ENCODE data around the gene MBNL1. TPM values are rescaled to one million over a fixed set of nuclear protein-coding genes. Genes with fewer than 3 reads are reported as not detected.

Gene MBNL1
- total and polyA plus RNA-seq, 7 experiments from 2014 or later, result 371 to 675 (median 497) TPM

GRCh38 chr3:152454076-152454875 lies 185.5 kb downstream of the MBNL1 start:
- peaks cover 14 to 42% (median 15%) of the 10 kb centered on the region in 3 experiments for H3K36me3 ChIP-seq (ENCODE audit: control insufficient read depth in 2 of 3, insufficient read depth in 3 of 3, low read length in 3 of 3)
- Mint-ChIP-seq H3K4me3 (peak overlapping the region in 2 of 10 donors; percentile 8 to 33), H3K27me3 (no peaks in the 10 kb centered on the region), H3K36me3 (peaks cover 5 to 53% (median 49%) of the 10 kb centered on the region in 5 donors), H3K4me1 (peaks cover 21 to 87% (median 76%) of the 10 kb centered on the region in 7 donors), H3K27ac (peak overlapping the region in 8 of 9 donors; percentile 25 to 83 (median 56)), H3K9me3 (no peaks in the 10 kb centered on the region)
- peaks cover 0 to 5% of the 10 kb centered on the region in 2 donors for H3K4me1 ChIP-seq (ENCODE audit: control insufficient read depth in 2 of 2, insufficient read depth in 2 of 2, low read length in 2 of 2)
- no peaks in the 10 kb centered on the region for H3K27me3 ChIP-seq (ENCODE audit: control insufficient read depth in 2 of 2, insufficient read depth in 2 of 2, low read length in 2 of 2)
- ChIA-PET POLR2A (no interaction called here), CTCF (no interaction called here)
- intact Hi-C loops (cut with micrococcal nuclease), result loop anchor here in 1 of 2 donors (2.0 kb wide), 1 partner anchor 13 kb away; no protein-coding TSS in a partner anchor
- H3K9me3 ChIP-seq (ENCODE audit: control insufficient read depth in 2 of 3, low read length in 3 of 3), result no peaks in the 10 kb centered on the region
- H3K27ac ChIP-seq (ENCODE audit: low read depth, low read length), result peak overlapping the region; percentile 19
- no peak for ATAC-seq
- H3K4me3 ChIP-seq (ENCODE audit: low read length), result no peak overlapping the region
- DNase-seq, result no peak

- ChIA-PET POLR2A (interaction anchor here (1.4 kb wide), 1 partner anchor 12 kb away, joined by 3 read pairs; no protein-coding TSS in a partner anchor), CTCF (interaction anchor here (1.2 kb wide), 1 partner anchor 11 kb away, joined by 3 read pairs; no protein-coding TSS in a partner anchor)
- H3K27me3 ChIP-seq (ENCODE audit: control insufficient read depth in 2 of 2, insufficient read depth in 2 of 2, low read length in 2 of 2), result no peaks in the 10 kb centered on the region
- peaks cover 0 to 5% of the 10 kb centered on the region in 2 donors for H3K4me1 ChIP-seq (ENCODE audit: control insufficient read depth in 2 of 2, insufficient read depth in 2 of 2, low read length in 2 of 2)
- no peaks in the 10 kb centered on the region for H3K9me3 ChIP-seq (ENCODE audit: control insufficient read depth in 2 of 3, low read length in 3 of 3)
- Mint-ChIP-seq H3K4me3 (peak overlapping the region in 1 of 10 donors; percentile 31), H3K9me3 (no peaks in the 10 kb centered on the region), H3K27ac (peak overlapping the region in 8 of 9 donors; percentile 33 to 78 (median 70)), H3K27me3 (no peaks in the 10 kb centered on the region), H3K4me1 (peaks cover 20 to 82% (median 63%) of the 10 kb centered on the region in 7 donors), H3K36me3 (peaks cover 5 to 56% (median 49%) of the 10 kb centered on the region in 5 donors)
- no peak overlapping the region for H3K4me3 ChIP-seq (ENCODE audit: low read length)
- ATAC-seq (no peak), DNase-seq (no peak)
- intact Hi-C loops (cut with micrococcal nuclease), result loop anchor here in 1 of 2 donors (2.0 kb wide), 1 partner anchor 15 kb away; no protein-coding TSS in a partner anchor
- H3K27ac ChIP-seq (ENCODE audit: low read depth, low read length), result no peak overlapping the region
- peaks cover 9 to 50% (median 15%) of the 10 kb centered on the region in 3 experiments for H3K36me3 ChIP-seq (ENCODE audit: control insufficient read depth in 2 of 3, insufficient read depth in 3 of 3, low read length in 3 of 3)
These were observed 187.3 kb downstream of the MBNL1 start for GRCh38 chr3:152455989-152456388.

- Mint-ChIP-seq H3K27ac (peak overlapping the region in 8 of 9 donors; percentile 59 to 88 (median 80)), H3K27me3 (no peaks in the 10 kb centered on the region), H3K4me3 (peak overlapping the region in 2 of 10 donors; percentile 11 to 12), H3K9me3 (no peaks in the 10 kb centered on the region), H3K36me3 (peaks cover 5 to 42% (median 34%) of the 10 kb centered on the region in 5 donors), H3K4me1 (peaks cover 13 to 65% (median 46%) of the 10 kb centered on the region in 7 donors)
- H3K36me3 ChIP-seq (ENCODE audit: control insufficient read depth in 2 of 3, insufficient read depth in 3 of 3, low read length in 3 of 3), result peaks cover 12 to 56% (median 14%) of the 10 kb centered on the region in 3 experiments
- ATAC-seq, result peak; percentile 20
- no peak overlapping the region for H3K4me3 ChIP-seq (ENCODE audit: low read length)
- POLR2A ChIA-PET, result no interaction called here
- no peak for DNase-seq
- CTCF ChIA-PET, result interaction anchor here (1.2 to 1.3 kb wide), 2 partner anchors 9 to 14 kb away, joined by 4 to 5 read pairs; no protein-coding TSS in a partner anchor
- no peaks in the 10 kb centered on the region for H3K27me3 ChIP-seq (ENCODE audit: control insufficient read depth in 2 of 2, insufficient read depth in 2 of 2, low read length in 2 of 2)
- H3K9me3 ChIP-seq (ENCODE audit: control insufficient read depth in 2 of 3, low read length in 3 of 3), result no peaks in the 10 kb centered on the region
- H3K4me1 ChIP-seq (ENCODE audit: control insufficient read depth in 2 of 2, insufficient read depth in 2 of 2, low read length in 2 of 2), result peaks cover 0 to 5% of the 10 kb centered on the region in 2 donors
- intact Hi-C loops (cut with micrococcal nuclease), result loop anchor here in 1 of 2 donors (1.0 kb wide), 1 partner anchor 7 kb away; no protein-coding TSS in a partner anchor
- H3K27ac ChIP-seq (ENCODE audit: low read depth, low read length), result peak overlapping the region; percentile 48
These were observed 189.0 kb downstream of the MBNL1 start for GRCh38 chr3:152457500-152458375.

- peaks cover 5 to 41% (median 34%) of the 10 kb centered on the region in 5 donors for H3K36me3 Mint-ChIP-seq
- no peak for DNase-seq
- H3K9me3 Mint-ChIP-seq, result no peaks in the 10 kb centered on the region
These were observed 189.8 kb downstream of the MBNL1 start for GRCh38 chr3:152458376-152459117.

GRCh38 chr3:152459118-152459515 lies 190.4 kb downstream of the MBNL1 start:
- peaks cover 12 to 51% (median 37%) of the 10 kb centered on the region in 7 donors for H3K4me1 Mint-ChIP-seq
- Histone ChIP-seq H3K27me3 (ENCODE audit: control insufficient read depth in 2 of 2, insufficient read depth in 2 of 2, low read length in 2 of 2) (no peaks in the 10 kb centered on the region), H3K4me1 (ENCODE audit: control insufficient read depth in 2 of 2, insufficient read depth in 2 of 2, low read length in 2 of 2) (peaks cover 0 to 5% of the 10 kb centered on the region in 2 donors), H3K9me3 (ENCODE audit: control insufficient read depth in 2 of 3, low read length in 3 of 3) (no peaks in the 10 kb centered on the region), H3K27ac (ENCODE audit: low read depth, low read length) (no peak overlapping the region), H3K36me3 (ENCODE audit: control insufficient read depth in 2 of 3, insufficient read depth in 3 of 3, low read length in 3 of 3) (peaks cover 6 to 66% (median 14%) of the 10 kb centered on the region in 3 experiments), H3K4me3 (ENCODE audit: low read length) (no peak overlapping the region)
- ATAC-seq, result no peak
- peak overlapping the region in 6 of 9 donors; percentile 51 to 88 (median 80) for H3K27ac Mint-ChIP-seq
- no peak for DNase-seq
- POLR2A ChIA-PET, result interaction anchor here (0.6 kb wide), 1 partner anchor 271 kb away, joined by 3 read pairs; no protein-coding TSS in a partner anchor
- intact Hi-C loops (cut with micrococcal nuclease), result no loop called here
- no peaks in the 10 kb centered on the region for H3K9me3 Mint-ChIP-seq
- CTCF ChIA-PET, result interaction anchor here (0.7 kb wide), 1 partner anchor 27 kb away, joined by 8 read pairs; no protein-coding TSS in a partner anchor
- no peaks in the 10 kb centered on the region for H3K27me3 Mint-ChIP-seq
- no peak overlapping the region for H3K4me3 Mint-ChIP-seq
- H3K36me3 Mint-ChIP-seq, result peaks cover 5 to 40% (median 34%) of the 10 kb centered on the region in 5 donors

More at GRCh38 chr3:152458376-152459117, 189.8 kb downstream of the MBNL1 start:
- H3K36me3 ChIP-seq (ENCODE audit: control insufficient read depth in 2 of 3, insufficient read depth in 3 of 3, low read length in 3 of 3), result peaks cover 6 to 63% (median 14%) of the 10 kb centered on the region in 3 experiments
- H3K4me1 ChIP-seq (ENCODE audit: control insufficient read depth in 2 of 2, insufficient read depth in 2 of 2, low read length in 2 of 2), result peaks cover 0 to 5% of the 10 kb centered on the region in 2 donors
- ATAC-seq, result no peak
- H3K27ac ChIP-seq (ENCODE audit: low read depth, low read length), result peak overlapping the region; percentile 48
- Mint-ChIP-seq H3K4me1 (peaks cover 12 to 57% (median 40%) of the 10 kb centered on the region in 7 donors), H3K27ac (peak overlapping the region; percentile 15 to 88 (median 80)), H3K4me3 (peak overlapping the region in 3 of 10 donors; percentile 4 to 12 (median 11)), H3K27me3 (no peaks in the 10 kb centered on the region)
- ChIA-PET CTCF (interaction anchor here (1.2 to 1.3 kb wide), 2 partner anchors 8 to 14 kb away, joined by 4 to 5 read pairs; no protein-coding TSS in a partner anchor), POLR2A (interaction anchor here (0.6 kb wide), 1 partner anchor 271 kb away, joined by 3 read pairs; no protein-coding TSS in a partner anchor)
- no peaks in the 10 kb centered on the region for H3K27me3 ChIP-seq (ENCODE audit: control insufficient read depth in 2 of 2, insufficient read depth in 2 of 2, low read length in 2 of 2)
- no peaks in the 10 kb centered on the region for H3K9me3 ChIP-seq (ENCODE audit: control insufficient read depth in 2 of 3, low read length in 3 of 3)
- H3K4me3 ChIP-seq (ENCODE audit: low read length), result no peak overlapping the region
- intact Hi-C loops (cut with micrococcal nuclease), result loop anchor here in 1 of 2 donors (1.0 kb wide), 1 partner anchor 8 kb away; no protein-coding TSS in a partner anchor

Measured in naive thymus-derived CD4-positive, alpha-beta T cell (primary cell).